Stimulated activated CD8-positive, alpha-beta memory T cell treated with anti-CD3 and anti-CD28 coated beads, Interleukin-4, amount 100 ng/mL, for 24 hours (primary cell): ENCODE results near the gene MYADML2.
"Not testable (repeated sequence)": the region's sequence is repeated elsewhere in the genome, so short reads cannot be mapped to it uniquely, and the experiment has no call there.

Experiments
- DNase-seq: peaks from one replicate; pipeline ENCODE4 v3.0.0-alpha.2; 2020; ENCODE audit warnings: low read depth

Gene MYADML2

GRCh38 chr17:81947189-81947588 lies at the start of gene MYADML2:
MYADML2 (minus strand) TSS chr17:81947233; CDS start chr17:81941741, 5,492 bp downstream.
- no peak for DNase-seq

GRCh38 chr17:81996232-81996756 lies 49.3 kb upstream of the MYADML2 start:
- DNase-seq, result no peak

GRCh38 chr17:81995463-81996231 lies 48.6 kb upstream of the MYADML2 start:
- DNase-seq, result no peak

GRCh38 chr17:81994593-81995462 lies 47.8 kb upstream of the MYADML2 start:
- no peak for DNase-seq

- no peak for DNase-seq
Observed at GRCh38 chr17:81993729-81994592, 46.9 kb upstream of the MYADML2 start.

- no peak for DNase-seq
Observed at GRCh38 chr17:81992306-81993102, 45.5 kb upstream of the MYADML2 start.

GRCh38 chr17:81991684-81992305 lies 44.8 kb upstream of the MYADML2 start:
- no peak for DNase-seq

GRCh38 chr17:81990836-81991683 lies 44.0 kb upstream of the MYADML2 start:
- DNase-seq, result no peak

- no peak for DNase-seq
Observed at GRCh38 chr17:81987161-81987770, 40.2 kb upstream of the MYADML2 start.

- no peak for DNase-seq
Observed at GRCh38 chr17:81986606-81987005, 39.6 kb upstream of the MYADML2 start.

GRCh38 chr17:81984773-81985410 lies 37.9 kb upstream of the MYADML2 start:
- DNase-seq, result no peak

- no peak for DNase-seq
Observed at GRCh38 chr17:81983639-81984373, 36.8 kb upstream of the MYADML2 start.

GRCh38 chr17:81983011-81983638 lies 36.1 kb upstream of the MYADML2 start:
- DNase-seq, result no peak

- DNase-seq, result not testable (repeated sequence)
Observed at GRCh38 chr17:81981511-81981910, 34.5 kb upstream of the MYADML2 start.

GRCh38 chr17:81980707-81981343 lies 33.8 kb upstream of the MYADML2 start:
- no peak for DNase-seq

- DNase-seq, result no peak
Observed at GRCh38 chr17:81980122-81980521, 33.1 kb upstream of the MYADML2 start.
